Activated CD4-positive, alpha-beta T cell treated with anti-CD3 and anti-CD28 coated beads, Interleukin-2, amount 50 U/mL, for 4 hours (primary cell): ENCODE data around the gene ATP2B3.

Experiments
- DNase-seq, 2 experiments: peaks; one replicate each; pipeline ENCODE4 v3.0.0-alpha.2; 2020

The ATP2B3 gene

DNA sequence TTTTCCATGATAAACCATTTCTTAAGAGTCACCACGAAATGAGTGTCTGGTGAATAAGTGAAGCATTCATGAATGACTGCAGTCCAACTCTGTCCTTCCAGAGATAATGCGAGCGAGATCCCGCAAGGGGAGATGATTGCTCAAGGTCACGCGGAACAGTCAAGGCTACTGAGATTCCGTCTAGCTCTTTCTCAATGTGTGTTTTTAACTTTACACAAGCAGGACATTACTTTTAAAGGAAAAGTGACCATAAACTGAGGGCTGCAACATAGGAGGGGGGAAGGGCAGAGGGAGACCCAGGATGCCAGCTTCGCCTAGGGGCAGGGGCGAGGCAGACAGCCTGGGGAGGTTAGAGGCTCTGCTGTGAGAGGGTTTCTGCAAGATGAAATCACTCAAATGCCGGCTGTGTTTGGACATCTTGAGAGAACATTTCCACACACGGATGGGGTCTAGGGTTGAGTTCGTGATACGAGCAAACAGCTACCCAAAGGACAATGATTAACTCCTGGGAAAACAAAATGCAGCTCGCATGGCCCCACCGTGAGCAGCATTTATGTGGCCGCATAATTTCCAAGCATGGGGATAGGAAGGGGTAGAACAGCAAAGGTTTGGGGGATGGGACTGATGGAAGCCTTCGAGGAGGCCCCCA, 105.3 kb downstream of the ATP2B3 start:
- DNase-seq, result no peak

GRCh38 chrX:153623310-153624029, 106.0 kb downstream of the ATP2B3 start:
- no peak for DNase-seq

DNA sequence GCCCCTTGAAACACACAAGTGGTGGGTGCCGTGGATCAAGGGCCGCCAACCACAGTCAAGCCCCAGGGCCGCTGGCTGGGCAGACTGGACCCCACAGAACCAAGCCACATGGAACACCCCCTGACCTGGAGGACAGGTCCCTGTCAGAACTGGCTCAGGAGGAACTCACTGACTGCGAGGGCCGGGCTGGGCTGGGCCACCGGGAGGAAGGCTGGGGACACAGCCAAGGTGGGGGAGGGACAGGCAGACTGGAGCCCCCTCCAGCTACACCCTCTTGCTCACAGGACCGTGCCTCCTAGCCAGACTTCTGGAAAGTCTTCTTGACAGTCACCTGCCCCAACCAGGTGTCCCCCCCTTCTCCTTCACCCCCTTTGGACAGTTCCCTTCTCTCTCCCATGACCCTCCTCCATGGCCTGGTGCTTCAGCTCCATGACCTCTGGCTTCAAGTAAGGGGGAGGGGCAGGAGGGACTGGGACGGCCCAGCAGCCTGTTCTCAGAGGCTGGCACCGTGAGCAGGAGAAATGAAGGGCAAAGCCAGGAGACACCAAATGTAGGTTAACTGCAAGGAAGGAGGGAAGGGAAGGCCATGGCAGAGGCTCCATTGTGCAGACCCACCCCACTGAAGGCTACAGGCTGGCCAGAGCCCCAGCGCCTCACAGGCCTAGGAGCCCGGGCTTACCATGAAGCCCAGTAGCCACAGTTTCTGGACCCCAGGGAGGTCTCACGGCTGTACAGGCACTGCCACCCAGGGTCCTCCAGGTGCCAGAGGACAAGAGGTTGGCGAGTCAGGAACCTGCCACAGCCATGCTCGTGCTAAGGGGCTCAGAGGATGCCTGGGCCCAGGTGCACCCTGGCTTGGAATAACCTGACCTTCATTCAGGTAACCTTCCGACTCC, 107.0 kb downstream of the ATP2B3 start:
- DNase-seq, result no peak

DNA sequence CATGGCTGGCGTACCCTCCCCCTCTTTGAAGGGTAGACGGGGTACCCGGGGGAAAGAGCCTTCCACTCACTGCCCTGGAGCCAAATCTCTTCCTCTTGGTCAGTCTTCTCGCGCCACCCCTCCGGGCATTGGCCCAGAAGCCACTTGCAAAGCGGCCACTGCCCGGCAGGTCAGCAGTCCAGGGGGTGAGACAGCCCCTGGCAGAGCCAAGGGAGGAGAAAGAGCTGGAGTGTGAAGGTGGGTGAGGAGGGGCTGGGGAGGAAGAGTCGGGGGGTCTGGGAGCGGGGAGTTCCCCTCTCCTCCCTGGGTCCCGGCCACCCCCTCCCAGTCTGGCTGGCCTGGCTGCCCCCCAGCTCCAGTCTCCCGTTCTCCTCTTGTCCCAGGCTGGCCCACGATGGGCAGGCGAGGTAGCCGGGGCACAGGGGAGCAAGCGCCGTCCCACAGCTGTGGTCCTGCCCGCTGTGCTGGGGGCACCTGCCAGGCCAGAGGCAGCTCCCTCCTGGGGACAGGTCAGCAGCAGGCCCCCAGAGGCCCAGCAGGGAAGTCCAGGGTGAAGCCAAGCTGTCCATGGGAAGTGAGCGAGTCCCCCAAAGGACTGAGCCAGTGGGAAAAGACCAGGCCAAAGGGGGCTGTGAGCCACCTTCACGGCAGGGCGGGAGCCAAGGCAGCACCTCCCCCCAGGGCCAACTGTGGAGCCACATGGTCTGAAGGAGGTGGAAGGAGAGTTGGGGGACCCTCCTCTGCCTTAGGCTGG, 108.0 kb downstream of the ATP2B3 start:
- DNase-seq, result no peak

DNA sequence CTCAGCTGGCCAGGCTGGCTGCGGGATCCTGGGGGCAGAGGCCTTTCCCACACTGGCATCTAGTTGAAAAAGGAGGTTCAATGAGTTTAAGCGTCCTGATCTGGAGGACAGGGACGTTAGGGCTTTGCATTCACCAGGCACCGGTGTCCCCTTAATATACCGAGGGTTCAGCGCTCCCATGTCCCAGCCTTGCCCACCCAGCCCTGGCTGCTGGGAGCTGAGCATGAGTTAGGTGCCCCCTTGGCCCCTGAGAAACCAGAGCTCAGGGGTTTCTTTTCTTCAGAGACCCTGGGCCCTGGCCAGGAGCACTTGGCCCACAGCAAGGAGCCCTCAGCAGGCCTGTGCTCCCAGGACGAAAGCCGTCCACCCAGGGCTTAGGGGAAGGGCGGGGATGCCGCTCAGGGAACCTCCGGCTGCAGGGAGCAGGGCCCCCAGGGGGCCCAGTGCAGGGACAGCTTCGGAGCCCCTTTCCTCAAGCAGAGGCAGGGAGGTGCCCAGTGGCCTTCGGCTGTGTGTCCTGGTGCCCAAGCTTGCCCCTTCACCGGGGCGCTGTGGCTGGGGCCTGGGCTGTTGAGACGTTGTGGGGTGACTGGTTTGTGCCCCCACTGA, 108.7 kb downstream of the ATP2B3 start:
- no peak for DNase-seq

DNA sequence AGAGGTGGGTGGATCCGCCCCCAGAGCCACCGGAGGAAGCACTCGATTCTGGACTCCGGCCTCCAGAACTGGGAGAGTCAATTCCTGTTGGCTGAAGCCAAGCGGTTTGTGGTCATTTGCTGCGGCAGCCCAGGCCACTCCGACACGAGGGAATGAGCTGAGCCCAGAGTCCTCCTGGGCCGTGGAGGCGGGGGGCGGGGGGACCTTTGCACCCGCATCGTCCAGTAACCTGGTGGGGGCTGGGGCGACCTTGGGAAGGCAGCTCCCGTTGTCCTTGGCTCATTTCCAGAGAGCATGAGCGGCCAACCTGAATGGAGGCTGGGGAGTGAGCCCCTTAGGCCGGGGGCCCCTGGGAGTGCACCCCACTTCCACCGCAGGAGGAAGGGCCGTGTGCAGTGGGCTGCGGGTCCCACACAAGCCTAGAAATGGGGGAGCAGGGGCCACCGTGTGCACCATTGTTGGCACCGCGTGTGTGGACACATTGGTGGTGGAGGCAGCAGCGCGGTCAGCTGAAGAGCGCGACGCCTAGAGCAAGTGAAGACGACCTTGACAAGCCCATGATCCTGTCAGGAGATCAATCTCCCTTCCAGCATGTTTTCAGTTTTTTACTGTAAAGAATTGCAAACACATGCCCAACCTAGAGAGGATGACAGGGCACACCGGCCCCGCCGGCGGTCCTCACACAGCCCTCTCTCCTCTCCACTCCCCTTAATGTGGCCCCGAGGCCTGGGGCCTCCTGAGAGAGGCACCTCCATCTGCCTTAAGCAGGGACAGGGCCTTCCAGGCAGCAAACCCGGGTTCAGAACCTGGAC, 109.6 kb downstream of the ATP2B3 start:
- DNase-seq, result no peak

DNA sequence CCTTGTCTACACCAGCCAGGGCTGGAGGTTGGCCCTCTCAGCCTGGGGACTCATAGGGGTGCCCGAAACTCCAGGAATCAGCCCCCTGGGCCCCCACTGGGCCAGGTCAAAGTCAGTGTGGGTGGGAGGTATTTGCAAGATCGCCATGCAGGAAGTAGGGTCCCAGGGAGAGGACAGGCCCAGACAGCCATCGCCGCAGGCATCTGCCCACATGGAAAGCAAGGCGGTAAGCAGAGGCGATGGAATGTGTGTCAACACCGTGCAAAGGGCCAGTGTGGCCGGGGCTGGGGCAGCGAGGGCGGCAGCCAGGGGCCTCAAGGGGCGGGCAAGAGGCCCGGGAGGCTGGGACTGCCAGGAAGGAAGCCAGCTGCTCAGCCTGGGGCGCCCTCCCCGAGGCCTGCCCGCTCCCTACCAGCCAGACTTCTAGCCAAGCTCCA, 110.3 kb downstream of the ATP2B3 start:
- DNase-seq, result no peak

DNA sequence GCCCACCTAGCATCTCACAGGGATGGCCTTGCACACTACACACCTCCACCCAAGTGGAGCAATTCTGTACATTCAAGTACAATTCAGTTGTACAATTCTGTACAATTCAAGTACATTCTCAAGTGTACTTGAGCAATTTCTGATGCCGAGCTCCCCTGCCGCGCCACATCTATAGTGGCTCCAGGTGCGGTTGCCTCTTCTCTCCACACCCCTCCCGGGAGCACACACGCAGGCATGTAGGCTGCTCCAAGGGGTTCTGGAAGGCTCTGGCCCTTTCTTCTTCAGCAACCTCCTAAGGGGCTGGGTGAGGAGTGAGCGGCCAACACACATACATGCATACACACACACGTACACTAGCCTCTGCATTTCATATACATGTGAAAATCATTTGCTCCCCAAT, 110.7 kb downstream of the ATP2B3 start:
- DNase-seq, result no peak

GRCh38 chrX:153628665-153629064, 111.2 kb downstream of the ATP2B3 start:
- no peak for DNase-seq

- no peak for DNase-seq
Observed at GRCh38 chrX:153631346-153631745, 113.9 kb downstream of the ATP2B3 start.

DNA sequence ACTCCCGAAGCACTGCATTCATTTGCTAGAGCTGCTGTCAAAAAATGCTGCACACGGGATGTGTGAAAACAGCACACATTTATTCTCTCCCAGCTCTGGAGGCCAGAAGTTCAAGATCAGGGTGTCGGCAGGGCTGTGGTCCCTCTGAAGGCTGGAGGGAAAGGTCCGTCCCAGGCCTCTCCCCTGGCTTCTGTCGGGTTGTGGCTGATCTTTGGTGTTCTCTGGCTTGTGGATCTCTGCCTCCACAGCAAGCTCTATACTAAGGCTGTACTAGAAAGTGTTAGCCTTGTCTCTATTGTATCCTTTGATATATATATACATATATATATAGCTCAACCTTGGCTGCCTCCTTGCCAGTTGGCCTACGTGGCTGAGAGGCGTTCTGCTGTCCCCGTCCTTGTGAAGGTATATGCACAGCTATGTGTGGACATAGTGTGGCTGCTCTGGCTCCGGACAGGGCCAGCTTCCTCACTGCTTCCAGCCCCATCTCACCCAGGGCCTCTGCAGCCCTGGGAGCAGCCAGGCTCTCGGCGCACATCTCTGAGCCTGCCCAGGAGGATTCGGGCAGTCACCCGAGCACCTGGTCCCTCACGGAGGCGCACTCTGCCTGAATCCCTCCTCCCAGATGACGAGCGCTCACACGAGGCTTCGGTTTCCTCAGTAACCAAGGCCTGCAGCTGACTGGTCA, 114.6 kb downstream of the ATP2B3 start:
- DNase-seq, result no peak
